Activated T-helper 1 cell treated with anti-CD3 and anti-CD28 coated beads, Interleukin-2, amount 50 U/mL, for 16 hours (primary cell): ENCODE results near the gene PRPF19.

Experiments
- DNase-seq, 2 donors: peaks; one replicate each; pipeline ENCODE4 v3.0.0-alpha.2; 2020; ENCODE audit warnings: low read depth in 1 of 2, low spot score in 1 of 2

Gene PRPF19

GRCh38 chr11:60860943-60861342, 45.4 kb downstream of the PRPF19 start:
- DNase-seq: no peak

- no peak for DNase-seq
Observed at GRCh38 chr11:60859616-60860250, 46.7 kb downstream of the PRPF19 start.

GRCh38 chr11:60858731-60859464, 47.5 kb downstream of the PRPF19 start:
- DNase-seq: no peak

- no peak for DNase-seq
Observed at GRCh38 chr11:60858236-60858635, 48.1 kb downstream of the PRPF19 start.

GRCh38 chr11:60857378-60858232, 48.8 kb downstream of the PRPF19 start:
- no peak for DNase-seq

GRCh38 chr11:60855726-60856633, 50.4 kb downstream of the PRPF19 start, which contains the start of gene PTGDR2:
TSS of gene PTGDR2 (minus strand) at chr11:60855950. CDS start at chr11:60853722, 2,228 bp downstream.
- DNase-seq: no peak

- no peak for DNase-seq
Observed at GRCh38 chr11:60854847-60855725, 51.3 kb downstream of the PRPF19 start.

- DNase-seq: no peak
Observed at GRCh38 chr11:60854140-60854846, 52.1 kb downstream of the PRPF19 start.

GRCh38 chr11:60852982-60853950, 53.1 kb downstream of the PRPF19 start:
- no peak for DNase-seq

GRCh38 chr11:60852117-60852981, 54.0 kb downstream of the PRPF19 start:
- DNase-seq: no peak

- DNase-seq: no peak
Observed at GRCh38 chr11:60851327-60852104, 54.9 kb downstream of the PRPF19 start.

- DNase-seq: no peak
Observed at GRCh38 chr11:60849641-60850520, 56.5 kb downstream of the PRPF19 start.

GRCh38 chr11:60848714-60849151, 57.7 kb downstream of the PRPF19 start:
- DNase-seq: no peak

- DNase-seq: no peak
Observed at GRCh38 chr11:60847896-60848295, 58.5 kb downstream of the PRPF19 start.

GRCh38 chr11:60847281-60847680, 59.1 kb downstream of the PRPF19 start:
- no peak for DNase-seq
